Neuron (in vitro differentiated cells): ENCODE data around the gene KEL.

Experiments used
- H2AFZ ChIP-seq: one replicate; pipeline ENCODE4 v1.6.1; 2013; ENCODE audit warnings: low read depth, mild to moderate bottlenecking, inconsistent platforms, low read length, moderate library complexity
- H3K27me3 ChIP-seq: one replicate; pipeline ENCODE4 v1.6.1; 2013; ENCODE audit warnings: low read length; ENCODE audit not compliant: insufficient read depth
- H3K36me3 ChIP-seq: one replicate; pipeline ENCODE4 v1.6.1; 2013; ENCODE audit warnings: low read length; ENCODE audit not compliant: insufficient read depth
- H3K4me1 ChIP-seq: one replicate; pipeline ENCODE4 v1.6.1; 2013; ENCODE audit warnings: low read length; ENCODE audit not compliant: insufficient read depth
- H3K4me3 ChIP-seq: 2 replicates; pipeline ENCODE4 v1.5.1; 2013; ENCODE audit warnings: mild to moderate bottlenecking, low read length, moderate library complexity
- H3K9me3 ChIP-seq: one replicate; pipeline ENCODE4 v1.6.1; 2013; ENCODE audit warnings: low read length

The KEL gene

GRCh38 chr7:142933624-142934023, 28.5 kb downstream of the KEL start, which contains the start of gene TRPV5:
Gene TRPV5 (minus strand): TSS chr7:142933746. CDS start chr7:142933459, 287 bp downstream.
- no peaks in the 10 kb centered on the region for H3K36me3 ChIP-seq
- no peak within 1 kb of the TSS for H2AFZ ChIP-seq
- no peaks in the 10 kb centered on the region for H3K27me3 ChIP-seq
- no peaks in the 10 kb centered on the region for H3K9me3 ChIP-seq
- H3K4me1 ChIP-seq: no peaks in the 10 kb centered on the region
- H3K4me3 ChIP-seq: no peak within 1 kb of the TSS

- H3K36me3 ChIP-seq: no peaks in the 10 kb centered on the region
- H3K4me3 ChIP-seq: no peak overlapping the region
- no peaks in the 10 kb centered on the region for H3K27me3 ChIP-seq
- no peaks in the 10 kb centered on the region for H3K9me3 ChIP-seq
- H3K4me1 ChIP-seq: no peaks in the 10 kb centered on the region
- no peak overlapping the region for H2AFZ ChIP-seq
These were observed 29.1 kb downstream of the KEL start for GRCh38 chr7:142933092-142933475.

GRCh38 chr7:142932386-142933091, 29.6 kb downstream of the KEL start:
- no peaks in the 10 kb centered on the region for H3K9me3 ChIP-seq
- no peak overlapping the region for H2AFZ ChIP-seq
- H3K36me3 ChIP-seq: no peaks in the 10 kb centered on the region
- H3K4me1 ChIP-seq: no peaks in the 10 kb centered on the region
- H3K4me3 ChIP-seq: no peak overlapping the region
- no peaks in the 10 kb centered on the region for H3K27me3 ChIP-seq

- H3K4me1 ChIP-seq: no peaks in the 10 kb centered on the region
These were observed 31.9 kb downstream of the KEL start for GRCh38 chr7:142930126-142930730.

GRCh38 chr7:142927949-142928348, 34.2 kb downstream of the KEL start:
- Histone ChIP-seq H2AFZ (no peak overlapping the region), H3K4me3 (no peak overlapping the region), H3K4me1 (no peaks in the 10 kb centered on the region), H3K27me3 (no peaks in the 10 kb centered on the region), H3K36me3 (no peaks in the 10 kb centered on the region), H3K9me3 (no peaks in the 10 kb centered on the region)

More at GRCh38 chr7:142930126-142930730, 31.9 kb downstream of the KEL start:
- Histone ChIP-seq H2AFZ (no peak overlapping the region), H3K4me3 (no peak overlapping the region), H3K36me3 (no peaks in the 10 kb centered on the region), H3K9me3 (no peaks in the 10 kb centered on the region), H3K27me3 (no peaks in the 10 kb centered on the region)

- H3K36me3 ChIP-seq: no peaks in the 10 kb centered on the region
- no peaks in the 10 kb centered on the region for H3K4me1 ChIP-seq
- no peak overlapping the region for H2AFZ ChIP-seq
- no peak overlapping the region for H3K4me3 ChIP-seq
- no peaks in the 10 kb centered on the region for H3K27me3 ChIP-seq
- no peaks in the 10 kb centered on the region for H3K9me3 ChIP-seq
These were observed 34.9 kb downstream of the KEL start for GRCh38 chr7:142927085-142927745.

- no peak overlapping the region for H3K4me3 ChIP-seq
- H2AFZ ChIP-seq: no peak overlapping the region
- H3K4me1 ChIP-seq: no peaks in the 10 kb centered on the region
- no peaks in the 10 kb centered on the region for H3K9me3 ChIP-seq
- H3K36me3 ChIP-seq: no peaks in the 10 kb centered on the region
- H3K27me3 ChIP-seq: no peaks in the 10 kb centered on the region
These were observed 36.8 kb downstream of the KEL start for GRCh38 chr7:142925413-142925812.

- Histone ChIP-seq H3K4me1 (no peaks in the 10 kb centered on the region), H3K27me3 (no peaks in the 10 kb centered on the region), H2AFZ (no peak overlapping the region), H3K36me3 (no peaks in the 10 kb centered on the region), H3K4me3 (no peak overlapping the region), H3K9me3 (no peaks in the 10 kb centered on the region)
These were observed 38.8 kb downstream of the KEL start for GRCh38 chr7:142923391-142923790.

- Histone ChIP-seq H2AFZ (no peak overlapping the region), H3K27me3 (no peaks in the 10 kb centered on the region), H3K4me1 (no peaks in the 10 kb centered on the region), H3K36me3 (no peaks in the 10 kb centered on the region), H3K4me3 (no peak overlapping the region), H3K9me3 (no peaks in the 10 kb centered on the region)
These were observed 42.5 kb downstream of the KEL start for GRCh38 chr7:142919656-142920055.

GRCh38 chr7:142918901-142919300, 43.3 kb downstream of the KEL start:
- no peaks in the 10 kb centered on the region for H3K27me3 ChIP-seq
- H3K4me3 ChIP-seq: no peak overlapping the region
- H3K36me3 ChIP-seq: no peaks in the 10 kb centered on the region
- H3K9me3 ChIP-seq: no peaks in the 10 kb centered on the region
- no peaks in the 10 kb centered on the region for H3K4me1 ChIP-seq
- H2AFZ ChIP-seq: no peak overlapping the region

- H3K9me3 ChIP-seq: no peaks in the 10 kb centered on the region
- no peaks in the 10 kb centered on the region for H3K27me3 ChIP-seq
- no peaks in the 10 kb centered on the region for H3K4me1 ChIP-seq
- H3K36me3 ChIP-seq: no peaks in the 10 kb centered on the region
- H2AFZ ChIP-seq: no peak overlapping the region
- no peak overlapping the region for H3K4me3 ChIP-seq
These were observed 44.7 kb downstream of the KEL start for GRCh38 chr7:142917447-142917846.

GRCh38 chr7:142916508-142916907, 45.7 kb downstream of the KEL start:
- no peaks in the 10 kb centered on the region for H3K36me3 ChIP-seq
- no peaks in the 10 kb centered on the region for H3K9me3 ChIP-seq
- no peak overlapping the region for H2AFZ ChIP-seq
- no peaks in the 10 kb centered on the region for H3K4me1 ChIP-seq
- no peak overlapping the region for H3K4me3 ChIP-seq
- no peaks in the 10 kb centered on the region for H3K27me3 ChIP-seq

GRCh38 chr7:142915315-142915714, 46.8 kb downstream of the KEL start:
- no peaks in the 10 kb centered on the region for H3K27me3 ChIP-seq
- no peak overlapping the region for H2AFZ ChIP-seq
- no peaks in the 10 kb centered on the region for H3K9me3 ChIP-seq
- H3K4me3 ChIP-seq: no peak overlapping the region
- H3K4me1 ChIP-seq: no peaks in the 10 kb centered on the region
- no peaks in the 10 kb centered on the region for H3K36me3 ChIP-seq
